HEK293 (cell line): Measurements from ENCODE around the gene OGFOD2.
A peak's percentile ranks its signal among the peaks of the same experiment; 100 is the strongest.

ENCODE experiments used
- ATF2 ChIP-seq: fragments of 450-650 bp; formaldehyde crosslinking; IDR thresholded peaks from 2 replicates; pipeline ENCODE4 v1.5.1; 2016; ENCODE audit warnings: missing biosample characterization, missing genetic modification characterization, low read depth
- BCL11A ChIP-seq: fragments of 450-650 bp; formaldehyde crosslinking; IDR thresholded peaks from 2 replicates; pipeline ENCODE4 v1.5.1; 2016; ENCODE audit warnings: low read depth, missing biosample characterization, missing genetic modification characterization
- FEZF1 ChIP-seq: fragments of 450-650 bp; formaldehyde crosslinking; IDR thresholded peaks from 2 replicates; pipeline ENCODE4 v1.5.1; 2016; ENCODE audit warnings: missing biosample characterization, missing genetic modification characterization
- KLF10 ChIP-seq: fragments of 450-650 bp; IDR thresholded peaks from 2 replicates; pipeline ENCODE4 v1.5.1; 2018; ENCODE audit warnings: missing biosample characterization, mild to moderate bottlenecking, missing genetic modification characterization
- PBX3 ChIP-seq: sonication (generic); formaldehyde crosslinking; IDR thresholded peaks from 2 replicates; pipeline ENCODE4 v1.8.1; 2022; ENCODE audit warnings: mild to moderate bottlenecking, moderate library complexity, missing genetic modification reagents
- TRIM28 ChIP-seq: IDR thresholded peaks from 2 replicates; pipeline ENCODE4 v1.6.1; 2011; ENCODE audit warnings: low read length, control low read depth, borderline replicate concordance
- TSHZ1 ChIP-seq: fragments of 450-650 bp; formaldehyde crosslinking; IDR thresholded peaks from 2 replicates; pipeline ENCODE4 v1.5.1; 2016; ENCODE audit warnings: missing biosample characterization, missing genetic modification characterization, borderline replicate concordance
- ZBTB17 ChIP-seq: fragments of 450-650 bp; formaldehyde crosslinking; IDR thresholded peaks from 2 replicates; pipeline ENCODE4 v1.5.1; 2016; ENCODE audit warnings: missing biosample characterization, missing genetic modification characterization
- ZBTB48 ChIP-seq: fragments of 450-650 bp; formaldehyde crosslinking; IDR thresholded peaks from 2 replicates; pipeline ENCODE4 v1.5.1; 2016; ENCODE audit warnings: missing biosample characterization, missing genetic modification characterization
- ZNF112 ChIP-seq: fragments of 450-650 bp; formaldehyde crosslinking; IDR thresholded peaks from 2 replicates; pipeline ENCODE4 v1.5.0; 2017; ENCODE audit warnings: missing biosample characterization, missing genetic modification characterization
- ZNF146 ChIP-seq: fragments of 450-650 bp; formaldehyde crosslinking; IDR thresholded peaks from 2 replicates; pipeline ENCODE4 v1.5.1; 2016; ENCODE audit warnings: missing biosample characterization, missing genetic modification characterization
- ZNF184 ChIP-seq: fragments of 450-650 bp; IDR thresholded peaks from 2 replicates; pipeline ENCODE4 v1.5.1; 2018; ENCODE audit warnings: missing biosample characterization, mild to moderate bottlenecking, missing genetic modification characterization
- ZNF214 ChIP-seq: fragments of 450-650 bp; formaldehyde crosslinking; IDR thresholded peaks from 2 replicates; pipeline ENCODE4 v1.5.1; 2017; ENCODE audit warnings: missing biosample characterization, mild to moderate bottlenecking, missing genetic modification characterization, borderline replicate concordance
- ZNF223 ChIP-seq: fragments of 450-650 bp; formaldehyde crosslinking; IDR thresholded peaks from 2 replicates; pipeline ENCODE4 v1.5.1; 2016; ENCODE audit warnings: missing biosample characterization, missing genetic modification characterization
- ZNF23 ChIP-seq: fragments of 450-650 bp; formaldehyde crosslinking; IDR thresholded peaks from 2 replicates; pipeline ENCODE4 v1.5.1; 2016; ENCODE audit warnings: missing biosample characterization, missing genetic modification characterization, borderline replicate concordance
- ZNF239 ChIP-seq: fragments of 450-650 bp; formaldehyde crosslinking; IDR thresholded peaks from 2 replicates; pipeline ENCODE4 v1.5.1; 2016; ENCODE audit warnings: missing biosample characterization, missing genetic modification characterization
- ZNF37A ChIP-seq: fragments of 450-650 bp; IDR thresholded peaks from 2 replicates; pipeline ENCODE4 v1.5.1; 2018; ENCODE audit warnings: missing biosample characterization, missing genetic modification characterization
- ZNF404 ChIP-seq: fragments of 450-650 bp; formaldehyde crosslinking; IDR thresholded peaks from 2 replicates; pipeline ENCODE4 v1.5.1; 2017; ENCODE audit warnings: missing biosample characterization, missing genetic modification characterization
- ZNF416 ChIP-seq: fragments of 450-650 bp; formaldehyde crosslinking; IDR thresholded peaks from 2 replicates; pipeline ENCODE4 v1.5.1; 2016; ENCODE audit warnings: missing biosample characterization, missing genetic modification characterization
- ZNF433 ChIP-seq: fragments of 450-650 bp; formaldehyde crosslinking; IDR thresholded peaks from 2 replicates; pipeline ENCODE4 v1.5.1; 2016; ENCODE audit warnings: missing biosample characterization, missing genetic modification characterization, low read depth
- ZNF488 ChIP-seq: fragments of 450-650 bp; formaldehyde crosslinking; IDR thresholded peaks from 2 replicates; pipeline ENCODE4 v1.5.1; 2016; ENCODE audit warnings: missing biosample characterization, missing genetic modification characterization
- ZNF548 ChIP-seq: fragments of 450-650 bp; formaldehyde crosslinking; IDR thresholded peaks from 2 replicates; pipeline ENCODE4 v1.5.1; 2016; ENCODE audit warnings: missing biosample characterization, missing genetic modification characterization
- ZNF549 ChIP-seq: fragments of 450-650 bp; IDR thresholded peaks from 2 replicates; pipeline ENCODE4 v1.5.1; 2018; ENCODE audit warnings: missing biosample characterization, missing genetic modification characterization, mild to moderate bottlenecking, inconsistent platforms, moderate library complexity
- ZNF596 ChIP-seq: fragments of 450-650 bp; IDR thresholded peaks from 2 replicates; pipeline ENCODE4 v1.5.0; 2018; ENCODE audit warnings: missing biosample characterization, mild to moderate bottlenecking, missing genetic modification characterization, moderate library complexity
- ZNF645 ChIP-seq: fragments of 450-650 bp; formaldehyde crosslinking; IDR thresholded peaks from 2 replicates; pipeline ENCODE4; 2016; ENCODE audit warnings: missing biosample characterization, missing genetic modification characterization
- ZNF660 ChIP-seq: fragments of 450-650 bp; IDR thresholded peaks from 2 replicates; pipeline ENCODE4 v1.5.1; 2018; ENCODE audit warnings: missing biosample characterization, mild to moderate bottlenecking, missing genetic modification characterization
- ZNF664 ChIP-seq: fragments of 450-650 bp; formaldehyde crosslinking; IDR thresholded peaks from 2 replicates; pipeline ENCODE4 v1.5.1; 2016; ENCODE audit warnings: missing biosample characterization, missing genetic modification characterization
- ZNF704 ChIP-seq: fragments of 450-650 bp; formaldehyde crosslinking; IDR thresholded peaks from 2 replicates; pipeline ENCODE4 v1.5.1; 2016; ENCODE audit warnings: missing biosample characterization, missing genetic modification characterization
- ZNF768 ChIP-seq: fragments of 450-650 bp; formaldehyde crosslinking; IDR thresholded peaks from 2 replicates; pipeline ENCODE4 v1.5.1; 2018; ENCODE audit warnings: missing biosample characterization, mild to moderate bottlenecking, missing genetic modification characterization
- ZNF837 ChIP-seq: fragments of 450-650 bp; formaldehyde crosslinking; IDR thresholded peaks from 2 replicates; pipeline ENCODE4 v1.5.1; 2016; ENCODE audit warnings: missing biosample characterization, missing genetic modification characterization
- ZSCAN23 ChIP-seq: fragments of 450-650 bp; formaldehyde crosslinking; IDR thresholded peaks from 2 replicates; pipeline ENCODE4 v1.5.1; 2016; ENCODE audit warnings: missing biosample characterization, missing genetic modification characterization
- ZSCAN30 ChIP-seq: fragments of 450-650 bp; IDR thresholded peaks from 2 replicates; pipeline ENCODE4 v1.5.1; 2018; ENCODE audit warnings: missing biosample characterization, mild to moderate bottlenecking, missing genetic modification characterization, moderate library complexity

The OGFOD2 gene

GRCh38 chr12:122974892-122975789 is at the start of gene OGFOD2 (continued):
- TF ChIP-seq ATF2 (tag by site-specific recombination) (no peak), FEZF1 (tag by site-specific recombination) (no peak), ZNF548 (tag by site-specific recombination) (no peak), ZNF416 (tag by site-specific recombination) (no peak), ZNF146 (tag by site-specific recombination) (no peak; the same call in 1 of the 2 replicates), ZNF214 (tag by site-specific recombination) (no peak), ZNF768 (tag by site-specific recombination) (no peak), ZNF645 (tag by site-specific recombination) (no peak), ZNF596 (tag by site-specific recombination) (no peak), ZNF664 (no peak), ZNF488 (no peak), ZNF184 (tag by site-specific recombination) (no peak), ZNF837 (tag by site-specific recombination) (no peak), ZBTB48 (tag by site-specific recombination) (peak; percentile 100), ZNF223 (no peak), ZNF37A (tag by site-specific recombination) (no peak), ZNF549 (tag by site-specific recombination) (no peak), ZNF433 (tag by site-specific recombination) (no peak), TRIM28 (no peak), TSHZ1 (tag by site-specific recombination) (no peak), ZSCAN23 (tag by site-specific recombination) (no peak), ZBTB17 (peak; percentile 64), KLF10 (tag by site-specific recombination) (no peak), PBX3 (CRISPR knock-in tag) (no peak), ZNF239 (tag by site-specific recombination) (no peak), ZNF404 (tag by site-specific recombination) (no peak), ZNF112 (tag by site-specific recombination) (no peak), BCL11A (tag by site-specific recombination) (no peak), ZSCAN30 (tag by site-specific recombination) (0 out of 2 replicates have a peak, but pooled peaks have one; percentile 58), ZNF704 (tag by site-specific recombination) (no peak), ZNF660 (tag by site-specific recombination) (0 out of 2 replicates have a peak, but pooled peaks have one; percentile 12), ZNF23 (tag by site-specific recombination) (no peak)
